Measurements from ENCODE around the gene RASGRP4. TPM values are rescaled to one million over a fixed set of nuclear protein-coding genes. Genes with fewer than 3 reads are reported as not detected.

The RASGRP4 gene
- total RNA-seq, 2 donors from 2014 or later, result 0.09 TPM; not detected in 1

- no peak for TF ChIP-seq CTCF (conservative IDR thresholded peaks at IDR 0.05)
- DNase-seq, result peak; percentile 88
- Mint-ChIP-seq H3K27ac (no peak overlapping the region), H3K36me3 (ENCODE audit: low read depth) (no peaks in the 10 kb centered on the region), H3K4me3 (peak overlapping the region; percentile 41), H3K4me1 (peaks cover 4% of the 10 kb centered on the region), H3K9me3 (no peaks in the 10 kb centered on the region), H3K27me3 (ENCODE audit: insufficient read depth) (peaks cover 13% of the 10 kb centered on the region)
- peaks cover 10% of the 10 kb centered on the region for H3K27me3 ChIP-seq (ENCODE audit: control insufficient read depth, insufficient read depth, low read length, poor library complexity, severe bottlenecking)
- peak overlapping the region; percentile 41 for H3K27ac ChIP-seq (ENCODE audit: low read depth, low read length)
- 19 to 28% methylated on average over 5 to 12 of the region's 13 CpGs for WGBS, 2 experiments (ENCODE audit: insufficient coverage in 1 of 2, insufficient read length in 1 of 2)
- H3K4me3 ChIP-seq (ENCODE audit: low read length), result no peak overlapping the region
- no peaks in the 10 kb centered on the region for H3K9me3 ChIP-seq (ENCODE audit: control insufficient read depth, low read length)
- H3K9ac ChIP-seq (ENCODE audit: extremely low read depth, low read length, poor library complexity, severe bottlenecking), result no peak overlapping the region
- no peaks in the 10 kb centered on the region for H3K4me1 ChIP-seq (ENCODE audit: control insufficient read depth, insufficient read depth, low read length)
- H3K36me3 ChIP-seq (ENCODE audit: control insufficient read depth, insufficient read depth, low read length), result no peaks in the 10 kb centered on the region
These were observed 8.6 kb upstream of the RASGRP4 start for GRCh38 chr19:38434549-38435051.

- H3K27me3 ChIP-seq (ENCODE audit: control insufficient read depth, insufficient read depth, low read length, poor library complexity, severe bottlenecking), result peaks cover 10% of the 10 kb centered on the region
- Mint-ChIP-seq H3K4me3 (peak within 1 kb of the TSS; percentile 41), H3K4me1 (peaks cover 4% of the 10 kb centered on the region), H3K9me3 (no peaks in the 10 kb centered on the region), H3K27ac (no peak within 1 kb of the TSS), H3K36me3 (ENCODE audit: low read depth) (no peaks in the 10 kb centered on the region), H3K27me3 (ENCODE audit: insufficient read depth) (peaks cover 13% of the 10 kb centered on the region)
- no peaks in the 10 kb centered on the region for H3K9me3 ChIP-seq (ENCODE audit: control insufficient read depth, low read length)
- H3K4me1 ChIP-seq (ENCODE audit: control insufficient read depth, insufficient read depth, low read length), result no peaks in the 10 kb centered on the region
- peak; percentile 96 for DNase-seq
- WGBS, 2 experiments (ENCODE audit: insufficient coverage in 1 of 2, insufficient read length in 1 of 2), result 25 to 72% methylated on average over 5 to 20 of the region's 20 CpGs
- H3K36me3 ChIP-seq (ENCODE audit: control insufficient read depth, insufficient read depth, low read length), result no peaks in the 10 kb centered on the region
- TF ChIP-seq CTCF (conservative IDR thresholded peaks at IDR 0.05), result no peak
- H3K27ac ChIP-seq (ENCODE audit: low read depth, low read length), result no peak within 1 kb of the TSS
- no peak within 1 kb of the TSS for H3K9ac ChIP-seq (ENCODE audit: extremely low read depth, low read length, poor library complexity, severe bottlenecking)
- no peak within 1 kb of the TSS for H3K4me3 ChIP-seq (ENCODE audit: low read length)
These were observed 7.3 kb upstream of the RASGRP4 start, which contains the start of gene RYR1 for GRCh38 chr19:38433268-38433733. RYR1 (plus strand) TSS chr19:38433691; CDS start chr19:38433830, 139 bp downstream.

- peaks cover 10% of the 10 kb centered on the region for H3K27me3 ChIP-seq (ENCODE audit: control insufficient read depth, insufficient read depth, low read length, poor library complexity, severe bottlenecking)
- Mint-ChIP-seq H3K9me3 (no peaks in the 10 kb centered on the region), H3K27me3 (ENCODE audit: insufficient read depth) (peaks cover 13% of the 10 kb centered on the region), H3K4me1 (peaks cover 4% of the 10 kb centered on the region), H3K36me3 (ENCODE audit: low read depth) (no peaks in the 10 kb centered on the region), H3K27ac (no peak overlapping the region), H3K4me3 (no peak overlapping the region)
- WGBS, 2 experiments (ENCODE audit: insufficient coverage in 1 of 2, insufficient read length in 1 of 2), result 96 to 97% methylated on average over 5 to 7 of the region's 7 CpGs
- no peak for TF ChIP-seq CTCF (conservative IDR thresholded peaks at IDR 0.05)
- no peak overlapping the region for H3K9ac ChIP-seq (ENCODE audit: extremely low read depth, low read length, poor library complexity, severe bottlenecking)
- H3K9me3 ChIP-seq (ENCODE audit: control insufficient read depth, low read length), result no peaks in the 10 kb centered on the region
- H3K4me3 ChIP-seq (ENCODE audit: low read length), result no peak overlapping the region
- no peaks in the 10 kb centered on the region for H3K36me3 ChIP-seq (ENCODE audit: control insufficient read depth, insufficient read depth, low read length)
- no peaks in the 10 kb centered on the region for H3K4me1 ChIP-seq (ENCODE audit: control insufficient read depth, insufficient read depth, low read length)
- no peak for DNase-seq
- no peak overlapping the region for H3K27ac ChIP-seq (ENCODE audit: low read depth, low read length)
These were observed 4.9 kb upstream of the RASGRP4 start for GRCh38 chr19:38430931-38431330.
